K562 (cell line): ENCODE results near the gene RTL10. TPM values are rescaled to one million over a fixed set of nuclear protein-coding genes. Genes with fewer than 3 reads are reported as not detected.

ENCODE experiments used
- ADNP ChIP-seq: fragments of 200-800 bp; sonication (Bioruptor generic); IDR thresholded peaks from 2 replicates; pipeline ENCODE4 v1.6.1; 2016; ENCODE audit warnings: missing genetic modification characterization, missing compliant biosample characterization
- CHCHD3 ChIP-seq: fragments of 250-450 bp; sonication (Bioruptor Pico); IDR thresholded peaks from 2 replicates; pipeline ENCODE4 v2.1.2; 2022; ENCODE audit warnings: mild to moderate bottlenecking
- CREBBP ChIP-seq: IDR thresholded peaks from one replicate; pipeline ENCODE4 v1.6.1; 2012; ENCODE audit warnings: low read depth, mild to moderate bottlenecking, control low read depth, inconsistent platforms, low read length
- CXXC5 ChIP-seq: fragments of 250-450 bp; sonication (Bioruptor Pico); IDR thresholded peaks from 2 replicates; pipeline ENCODE4 v1.8.0; 2022; ENCODE audit warnings: inconsistent platforms, mild to moderate bottlenecking, moderate library complexity
- ELK3 ChIP-seq: fragments of 450-650 bp; formaldehyde crosslinking; IDR thresholded peaks from 2 replicates; pipeline ENCODE4 v1.4.0; 2020; ENCODE audit warnings: mild to moderate bottlenecking
- FOS ChIP-seq: IDR thresholded peaks from 3 replicates; pipeline ENCODE4 v1.6.1; 2011; ENCODE audit not compliant: insufficient read length; ENCODE audit errors: extremely low read depth
- FOXJ2 ChIP-seq: fragments of 200-800 bp; sonication (Bioruptor generic); IDR thresholded peaks from 2 replicates; pipeline ENCODE4 v1.6.1; 2016; ENCODE audit warnings: missing genetic modification characterization, missing compliant biosample characterization
- GMEB1 ChIP-seq: fragments of 250-450 bp; sonication (Bioruptor Pico); IDR thresholded peaks from 2 replicates; pipeline ENCODE4 v1.4.0; 2020; ENCODE audit warnings: mild to moderate bottlenecking
- HMBOX1 ChIP-seq: sonication (generic); IDR thresholded peaks from 2 replicates; pipeline ENCODE4 v1.6.1; 2016
- IRF1 ChIP-seq: sonication (generic); formaldehyde crosslinking; IDR thresholded peaks from 2 replicates; pipeline ENCODE4 v1.8.0; 2022; ENCODE audit warnings: missing genetic modification reagents, mild to moderate bottlenecking, borderline replicate concordance
- KDM4B ChIP-seq, 2 experiments: fragments of 450-650 bp in 1 of 2; sonication (generic) in 1 of 2; IDR thresholded peaks; 2 replicates each; pipeline ENCODE4 v1.6.1; 2016 to 2017; ENCODE audit warnings: borderline replicate concordance in 2 of 2, antibody characterized with exemption in 1 of 2, low read depth in 1 of 2, mild to moderate bottlenecking in 1 of 2
- L3MBTL2 ChIP-seq: fragments of 450-650 bp; IDR thresholded peaks from 2 replicates; pipeline ENCODE4 v1.6.1; 2016; ENCODE audit warnings: mild to moderate bottlenecking, moderate library complexity
- NFE2L1 ChIP-seq: fragments of 450-650 bp; IDR thresholded peaks from 2 replicates; pipeline ENCODE4 v1.6.1; 2016; ENCODE audit warnings: missing genetic modification characterization, low read depth, mild to moderate bottlenecking, missing compliant biosample characterization, moderate library complexity, borderline replicate concordance
- RNF2 ChIP-seq: sonication (generic); IDR thresholded peaks from 2 replicates; pipeline ENCODE4 v1.6.1; 2016
- SRSF7 ChIP-seq: fragments of 200-400 bp; formaldehyde crosslinking; optimal IDR thresholded peaks from 2 replicates; pipeline ENCODE3; 2017; ENCODE audit warnings: mild to moderate bottlenecking, low read depth, low read length
- TBL1XR1 ChIP-seq, 2 experiments: IDR thresholded peaks; 2 replicates each; pipeline ENCODE4 v1.6.1; 2012; ENCODE audit warnings: improper control_type of control experiment in 2 of 2, low read length in 2 of 2, mild to moderate bottlenecking in 1 of 2
- YY1 ChIP-seq, 3 experiments: IDR thresholded peaks; 2 replicates each; pipeline ENCODE4 v1.6.1; 2011; ENCODE audit warnings: low read length in 2 of 3, mild to moderate bottlenecking in 2 of 3, moderate library complexity in 2 of 3, borderline replicate concordance in 1 of 3, control low read depth in 1 of 3, low read depth in 1 of 3; ENCODE audit not compliant: insufficient read depth in 3 of 3, insufficient replicate concordance in 2 of 3, control insufficient read depth in 1 of 3, insufficient read length in 1 of 3; ENCODE audit errors: extremely low read depth in 1 of 3
- ZNF263 ChIP-seq: sonication (generic); formaldehyde crosslinking; IDR thresholded peaks from 2 replicates; pipeline ENCODE4 v1.8.0; 2022; ENCODE audit warnings: mild to moderate bottlenecking, missing genetic modification reagents, borderline replicate concordance
- ZNF696 ChIP-seq: fragments of 250-450 bp; sonication (Bioruptor Pico); conservative IDR thresholded peaks from 2 replicates; pipeline ENCODE4 v1.4.0; 2020; ENCODE audit warnings: mild to moderate bottlenecking, moderate library complexity
- polyA plus RNA-seq, 8 experiments: library from polyadenylated mRNA; depleted of rRNA in 4 of 8; stranded (reverse) in 5 of 8; unstranded in 3 of 8; fragments of >200 nt; fragmentation: Nextera tagmentation in 2 of 8; fragmentation: Illumina TruSeq in 1 of 8; extraction: Ambion mirVana in 2 of 8; extraction: Trizol in 1 of 8; gene quantifications; 2 replicates each; pipeline versions ENCODE4 v1.2.1 to v1.2.3, GENCODE V29; 2011 to 2014; ENCODE audit warnings: inconsistent platforms in 1 of 8, missing spikeins in 1 of 8
- total RNA-seq, 7 experiments: library from RNA; depleted of rRNA in 6 of 7; stranded (reverse); fragments of >200 nt in 6 of 7; fragmentation: Illumina TruSeq in 2 of 7; extraction: Trizol in 2 of 7; gene quantifications; 2 replicates each; pipeline versions ENCODE4 v1.2.1 to v1.2.3, GENCODE V29; 2011 to 2021; ENCODE audit warnings: low replicate concordance in 1 of 7

The RTL10 gene
- total and polyA plus RNA-seq, 9 of the 15 experiments (the other 6 are each of a cell fraction or from before 2014, with no cell fraction given): 19.8 to 75.5 (median 32.5) TPM

- TF ChIP-seq ZNF696 (CRISPR knock-in tag) (no peak), CHCHD3 (peak; percentile 84; the same call in 1 of the 2 replicates), CXXC5 (CRISPR knock-in tag) (peak; percentile 93), ZNF263 (CRISPR knock-in tag) (no peak), ELK3 (CRISPR knock-in tag) (no peak; the same call in 1 of the 2 replicates), ADNP (no peak), SRSF7 (no peak), YY1 (IDR thresholded peaks at IDR 0.05; ENCODE audit: borderline replicate concordance in 1 of 3, control insufficient read depth in 1 of 3, extremely low read depth in 1 of 3, insufficient read depth in 3 of 3, insufficient read length in 1 of 3, insufficient replicate concordance in 2 of 3, low read depth in 1 of 3, low read length in 2 of 3) (peak in 2 of 3 experiments; percentile 32 to 52), KDM4B (IDR thresholded peaks at IDR 0.05; ENCODE audit: borderline replicate concordance in 2 of 2, low read depth in 1 of 2) (peak in 1 of 2 experiments; percentile 22; a peak in 1 of 4 replicates), NFE2L1 (tag) (no peak), GMEB1 (CRISPR knock-in tag) (no peak), FOXJ2 (tag) (no peak), FOS (peak; percentile 67), CREBBP (no peak), IRF1 (CRISPR knock-in tag) (no peak), HMBOX1 (peak; percentile 88; the same call in 1 of the 2 replicates), RNF2 (peak; percentile 99), TBL1XR1 (IDR thresholded peaks at IDR 0.05; ENCODE audit: low read length in 2 of 2) (peak; percentile 100), L3MBTL2 (peak; percentile 94)
Measured at GRCh38 chr22:19891317-19892256, 36.9 kb upstream of the RTL10 start (continued).
